Umbilical cord (tissue), 2 donors: ENCODE results near the gene PRKAB1. TPM values are rescaled to one million over a fixed set of nuclear protein-coding genes. Genes with fewer than 3 reads are reported as not detected.
"Not testable (repeated sequence)": the region's sequence is repeated elsewhere in the genome, so short reads cannot be mapped to it uniquely, and the experiment has no call there.

Experiments used
- DNase-seq: peaks from one replicate; pipeline ENCODE4 v3.0.0-alpha.2; 2015; ENCODE audit warnings: low spot score
- total RNA-seq: library from RNA; depleted of rRNA; stranded (reverse); fragments of >200 nt; gene quantifications from one replicate; pipeline ENCODE4 v1.2.3, GENCODE V29; 2014; ENCODE audit warnings: low replicate concordance; ENCODE audit not compliant: insufficient read depth

PRKAB1 gene
- total RNA-seq, 1 donor from 2014 or later: 16.1 TPM

DNA sequence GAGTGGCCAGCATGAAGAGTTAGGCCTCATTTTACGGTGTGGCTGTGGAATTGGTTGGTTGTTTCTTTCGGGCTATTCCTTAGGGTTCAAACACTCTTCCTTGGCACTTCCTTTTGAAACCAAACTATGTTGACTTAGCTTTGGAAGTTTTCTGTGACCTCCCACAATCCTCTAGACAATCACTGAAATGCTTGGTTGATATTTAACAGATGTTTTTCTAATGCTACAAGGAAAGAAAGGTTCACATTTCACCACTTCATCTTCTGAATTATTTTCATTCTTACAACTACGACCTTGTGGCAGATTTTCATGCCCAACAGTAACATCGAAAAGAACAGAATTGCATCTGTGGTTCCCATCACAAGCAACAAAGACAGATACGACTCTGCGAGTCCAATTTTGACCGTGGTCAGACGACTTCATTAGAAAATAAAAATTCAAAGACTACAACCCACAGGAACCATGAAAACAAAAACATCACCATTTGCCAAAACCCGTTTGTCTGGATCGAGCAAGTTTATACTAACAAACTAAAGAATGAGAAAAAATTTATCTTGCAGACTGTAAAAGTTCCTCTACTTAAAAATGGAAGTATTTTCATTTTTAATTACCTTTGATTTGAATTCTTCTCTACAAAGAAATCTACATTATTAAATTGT lies 16.9 kb downstream of the PRKAB1 start:
- DNase-seq: no peak

DNA sequence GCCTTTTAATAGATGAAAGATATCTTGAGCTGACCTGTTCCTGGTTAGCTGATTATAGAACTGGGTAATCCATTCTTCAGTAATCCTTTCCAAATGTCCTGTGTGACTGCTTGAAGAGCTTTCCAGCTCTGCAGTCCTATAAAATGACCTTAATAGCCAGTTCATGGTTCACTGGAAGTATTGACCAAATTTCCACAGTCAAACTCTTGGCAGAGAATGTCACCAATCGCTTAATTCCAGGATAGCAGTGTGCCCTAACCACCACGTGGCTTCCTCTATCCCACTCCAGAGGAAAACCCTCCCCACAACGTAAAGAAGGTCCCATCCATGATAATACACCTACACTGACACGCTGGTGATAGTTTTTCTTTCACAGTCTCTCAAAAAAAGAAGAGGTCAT lies 17.4 kb downstream of the PRKAB1 start:
- DNase-seq: no peak

- DNase-seq: no peak
These were observed 18.4 kb downstream of the PRKAB1 start for GRCh38 chr12:119686355-119686754.

DNA sequence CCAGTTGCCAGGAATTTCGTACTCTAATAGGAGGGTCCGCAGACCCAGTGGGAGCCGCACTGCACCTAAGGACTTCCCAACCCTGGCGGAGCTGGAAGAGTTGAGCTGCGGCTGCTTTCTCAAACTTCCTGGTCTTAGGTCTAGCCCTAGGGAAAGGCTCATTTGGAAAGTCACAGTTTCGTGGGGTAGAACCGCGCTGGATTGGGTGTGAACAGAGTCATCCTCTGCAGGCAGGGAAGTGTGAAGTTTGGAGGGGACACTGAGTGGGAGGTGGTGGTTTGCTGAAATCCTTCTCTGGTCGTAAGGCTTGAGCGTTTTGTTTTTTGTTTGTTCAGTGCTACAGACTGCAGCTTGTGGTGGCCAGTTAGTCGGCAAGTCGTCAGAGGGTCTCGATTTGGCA lies 18.8 kb downstream of the PRKAB1 start:
- DNase-seq: no peak

GRCh38 chr12:119687406-119687805 lies 19.5 kb downstream of the PRKAB1 start:
- DNase-seq: no peak

- no peak for DNase-seq
These were observed 19.9 kb downstream of the PRKAB1 start for GRCh38 chr12:119687879-119688278.

DNA sequence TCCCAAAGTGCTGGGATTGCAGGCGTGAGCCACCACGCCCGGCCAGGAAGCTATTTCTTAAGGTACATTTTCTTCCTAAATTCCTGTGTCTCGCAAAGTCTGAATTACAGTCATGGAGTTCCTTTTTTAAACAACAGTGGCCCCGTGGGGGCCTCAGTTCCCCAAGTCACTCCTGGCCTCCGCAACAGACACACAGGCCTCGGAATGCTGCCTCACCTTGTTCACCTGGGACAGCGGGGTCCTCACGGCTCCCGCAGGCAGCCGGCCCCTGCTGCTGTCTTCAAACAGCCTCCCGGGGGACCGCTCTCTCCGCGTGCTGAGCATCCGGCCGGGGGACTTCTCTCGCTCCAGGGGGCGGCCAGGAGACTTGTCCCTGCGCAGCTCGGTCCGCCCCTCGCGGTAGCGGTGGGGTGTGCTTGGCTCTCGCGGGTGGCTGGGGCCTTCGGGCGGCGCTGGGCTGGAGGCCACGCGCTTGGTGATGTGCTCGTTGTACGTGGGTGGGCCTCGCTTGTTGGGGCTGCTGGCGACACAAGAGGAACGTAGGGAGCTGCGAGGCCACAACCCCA lies 22.1 kb downstream of the PRKAB1 start:
- no peak for DNase-seq

GRCh38 chr12:119691202-119691810 lies 23.4 kb downstream of the PRKAB1 start:
- DNase-seq: no peak

DNA sequence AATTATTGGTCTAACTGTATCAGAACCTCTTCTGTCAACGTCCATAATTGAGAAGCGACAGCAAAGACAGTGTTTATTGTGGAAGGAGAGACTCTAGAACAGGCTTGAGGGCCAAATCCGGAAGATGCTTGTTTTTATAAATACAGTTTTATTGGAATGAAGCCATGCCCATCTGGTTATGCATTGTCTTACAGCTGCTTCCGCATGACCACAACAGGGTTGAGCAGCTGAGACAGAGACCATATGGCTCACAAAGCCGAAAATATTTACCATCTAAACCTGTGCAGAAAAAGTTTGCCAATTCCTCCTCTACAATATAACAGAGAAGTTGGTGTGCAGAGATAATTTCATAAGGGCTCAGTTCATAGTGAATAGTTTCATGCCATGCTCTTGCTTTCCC lies 24.5 kb downstream of the PRKAB1 start:
- DNase-seq: no peak

DNA sequence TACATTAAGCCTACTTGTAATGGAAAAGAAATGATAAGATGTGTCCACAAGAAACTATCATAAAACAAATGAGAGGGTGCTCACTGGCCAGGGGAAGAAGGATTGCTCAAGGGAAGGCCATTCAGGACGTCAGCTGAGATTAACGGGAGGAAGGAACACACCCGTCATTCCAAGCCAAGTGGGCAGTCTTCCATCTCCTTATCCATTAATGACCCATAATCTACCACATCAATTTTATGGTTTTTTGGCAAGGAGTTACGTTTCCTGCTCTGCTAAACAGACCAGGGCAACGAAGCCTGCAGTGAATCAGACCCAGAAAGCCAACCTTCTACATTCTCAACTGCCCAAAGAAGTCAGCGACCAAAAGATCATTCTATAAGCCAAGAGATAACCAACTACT lies 25.1 kb downstream of the PRKAB1 start:
- DNase-seq: peak; percentile 98

GRCh38 chr12:119693511-119693910 lies 25.6 kb downstream of the PRKAB1 start:
- no peak for DNase-seq

GRCh38 chr12:119694111-119694510 lies 26.2 kb downstream of the PRKAB1 start:
- DNase-seq: no peak

DNA sequence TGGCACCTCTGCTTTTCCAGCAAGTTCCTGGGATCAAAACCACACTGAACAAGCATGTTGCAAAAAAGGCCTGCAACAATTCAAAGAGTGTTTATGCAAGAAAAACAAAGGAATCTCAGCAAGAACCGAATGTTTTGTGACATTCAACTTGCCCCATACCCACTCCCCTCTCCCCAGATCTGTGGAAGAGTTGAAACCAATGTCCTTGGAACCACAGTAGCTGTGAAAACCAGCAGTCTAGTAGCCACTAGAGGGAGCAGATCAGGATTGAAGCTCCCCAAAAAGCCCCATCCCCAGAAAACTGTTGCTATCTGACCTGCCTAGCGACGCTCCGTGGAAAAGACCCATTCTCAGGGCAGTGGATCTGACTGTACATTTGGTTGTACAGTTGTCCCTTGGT lies 27.1 kb downstream of the PRKAB1 start:
- DNase-seq: no peak

DNA sequence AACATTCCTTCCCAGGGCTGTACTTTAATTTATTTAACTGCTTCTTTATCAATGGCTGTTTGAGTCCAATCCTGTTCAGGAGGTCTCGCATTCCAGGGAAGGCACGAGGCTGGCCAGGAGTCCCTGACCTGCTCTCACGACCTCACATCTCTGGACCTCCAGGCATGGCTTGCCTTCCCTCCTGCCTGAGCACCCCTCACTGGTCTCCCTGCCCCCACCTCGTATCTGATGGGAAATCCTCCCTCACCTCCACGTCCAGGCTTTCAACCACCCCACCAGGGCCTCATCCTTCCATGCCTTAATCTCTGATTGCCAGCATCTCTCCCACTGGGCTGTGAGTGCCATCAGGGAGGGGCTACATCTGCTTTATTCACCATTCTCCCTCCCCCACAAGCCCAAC lies 29.0 kb downstream of the PRKAB1 start:
- DNase-seq: no peak

GRCh38 chr12:119699199-119699760 lies 31.3 kb downstream of the PRKAB1 start:
- DNase-seq: no peak

DNA sequence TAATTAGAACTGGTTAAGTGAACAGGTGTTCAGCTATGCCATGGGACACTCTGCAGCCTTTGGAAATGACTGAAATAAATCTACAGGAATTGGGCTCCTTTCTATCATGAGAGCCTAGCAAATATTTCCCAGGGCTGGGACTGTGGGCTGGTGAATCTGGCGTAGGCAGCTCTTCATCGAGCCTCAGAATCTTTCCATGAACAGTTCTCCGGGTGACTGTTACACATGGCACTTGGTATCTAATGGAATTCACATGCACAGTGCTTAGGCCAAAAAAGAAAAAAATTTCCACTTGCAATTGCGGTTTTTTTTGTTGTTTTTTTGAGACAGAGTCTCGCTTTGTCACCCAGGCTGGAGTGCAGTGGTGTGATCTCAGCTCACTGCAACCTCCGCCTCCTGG lies 32.1 kb downstream of the PRKAB1 start:
- no peak for DNase-seq

- no peak for DNase-seq
These were observed 36.3 kb downstream of the PRKAB1 start for GRCh38 chr12:119704065-119704747.

GRCh38 chr12:119705182-119705581 lies 37.2 kb downstream of the PRKAB1 start:
- no peak for DNase-seq

DNA sequence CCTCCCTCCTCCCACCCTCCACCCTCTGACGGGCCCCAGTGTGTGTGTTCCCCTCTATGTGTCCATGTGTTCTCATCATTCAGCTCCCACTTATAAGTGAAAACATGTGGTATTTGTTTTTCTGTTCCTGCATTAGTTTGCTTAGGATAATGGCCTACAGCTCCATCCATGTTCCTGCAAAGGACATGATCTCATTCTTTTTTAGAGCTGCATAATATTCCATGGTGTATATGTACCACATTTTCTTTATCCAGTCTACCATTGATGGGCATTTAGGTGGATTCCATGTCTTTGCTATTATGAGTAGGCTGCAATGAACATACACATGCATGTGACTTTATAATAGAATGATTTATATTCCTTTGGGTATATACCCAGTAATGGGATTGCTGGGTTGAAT lies 38.5 kb downstream of the PRKAB1 start:
- DNase-seq: not testable (repeated sequence)

DNA sequence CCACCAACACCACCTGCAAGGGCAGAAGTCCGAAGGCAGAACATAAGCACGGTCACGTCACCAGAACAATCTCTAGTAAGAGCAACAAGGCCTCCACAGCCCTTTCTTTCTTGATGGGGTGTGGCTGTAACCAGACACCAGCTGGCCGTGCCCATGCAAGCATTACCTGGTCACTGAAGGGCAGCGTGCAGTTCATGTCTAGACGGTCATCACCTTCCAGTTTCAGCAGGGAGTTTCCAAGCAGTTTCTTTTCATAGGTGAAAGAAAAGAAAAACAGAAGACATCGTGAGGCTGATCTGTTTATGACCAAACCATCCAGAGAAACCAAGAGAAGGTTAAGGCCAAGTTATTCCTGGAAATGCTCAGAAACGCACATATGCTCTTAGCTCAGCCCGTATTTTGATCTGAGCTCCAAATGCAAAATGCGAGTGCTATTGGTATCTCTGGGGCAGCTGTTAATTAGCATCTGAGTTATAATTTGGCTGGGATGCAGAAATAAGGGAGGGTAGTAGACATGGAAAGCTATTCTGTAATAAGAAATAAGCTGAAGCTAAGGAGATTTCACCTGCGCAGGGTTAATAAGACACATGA lies 42.5 kb downstream of the PRKAB1 start:
- DNase-seq: no peak

- no peak for DNase-seq
These were observed 43.1 kb downstream of the PRKAB1 start for GRCh38 chr12:119710965-119711551.

- DNase-seq: no peak
These were observed 43.8 kb downstream of the PRKAB1 start for GRCh38 chr12:119711693-119712092.
